K562 (cell line): Measurements from ENCODE around the gene PPM1N. TPM values are rescaled to one million over a fixed set of nuclear protein-coding genes. Genes with fewer than 3 reads are reported as not detected.

ENCODE experiments used
- ATAC-seq: fragments of 200-7000 bp; cut with Tn5 transposase; 3 replicates; pipeline ENCODE4 v1.9.1; 2020; ENCODE audit warnings: moderate library complexity
- BruUV-seq: library from RNA; stranded (reverse); fragments of 400-500 nt; replicated peaks from 2 replicates; lab custom pipeline; 2021; lab: Mats Ljungman, UMichigan
- CTCF ChIA-PET: fragments of 300-600 bp; formaldehyde crosslinking; extraction: SDS; loops from one replicate; lab custom pipeline; 2021; ENCODE audit warnings: low intra/inter-chr PET ratio; lab: Yijun Ruan, JAX
- POLR2A ChIA-PET: fragments of 300-600, 350-650 bp; sonication (Branson Sonifier 250); formaldehyde crosslinking; extraction: SDS; loops from one replicate; lab custom pipeline; 2021; ENCODE audit warnings: antibody characterized with exemption, inconsistent platforms; lab: Yijun Ruan, JAX
- DNase-seq, 4 experiments: peaks; one replicate each; pipeline versions ENCODE4 v3.0.0 to v3.0.0-alpha.2; 2011 to 2018; ENCODE audit warnings: low spot score in 3 of 4, mixed read lengths in 3 of 4; ENCODE audit errors: extremely low read depth in 1 of 4
- FAIRE-seq: peaks from 2 replicates; lab custom pipeline; 2011; peaks lifted over from hg19 to GRCh38; lab: Jason Lieb, UNC
- H2AFZ ChIP-seq: 2 replicates; pipeline ENCODE4 v1.6.0; 2011; ENCODE audit warnings: low read depth, low read length, control low read depth, inconsistent platforms
- H3K27ac ChIP-seq: fragments of 200-600 bp; 3 replicates; pipeline ENCODE4 v1.8.0; 2011; ENCODE audit warnings: low read depth, mild to moderate bottlenecking, control low read depth, inconsistent platforms, low read length, moderate library complexity, mixed read lengths; ENCODE audit errors: extremely low read depth
- H3K27me3 ChIP-seq, 2 experiments: fragments of 300-600 bp in 1 of 2; 2 replicates in 1 of 2; 3 replicates in 1 of 2; pipeline versions ENCODE4 v1.6.0 to v1.8.0; 2011; ENCODE audit warnings: inconsistent platforms in 2 of 2, low read length in 2 of 2, mild to moderate bottlenecking in 1 of 2, mixed read lengths in 1 of 2, moderate library complexity in 1 of 2; ENCODE audit not compliant: control insufficient read depth in 2 of 2, insufficient read depth in 2 of 2
- H3K36me3 ChIP-seq: fragments of 300-600 bp; 3 replicates; pipeline ENCODE4 v1.8.0; 2011; ENCODE audit warnings: mild to moderate bottlenecking, low read length, inconsistent platforms; ENCODE audit not compliant: control insufficient read depth, insufficient read depth
- H3K4me1 ChIP-seq, 2 experiments: fragments of 200-600 bp in 1 of 2; replicated peaks in 1 of 2; 2 replicates in 1 of 2; 3 replicates in 1 of 2; pipeline versions ENCODE4 v1.5.1 to v1.8.0; 2011; ENCODE audit warnings: inconsistent platforms in 2 of 2, low read length in 2 of 2, mild to moderate bottlenecking in 1 of 2, mixed read lengths in 1 of 2, moderate library complexity in 1 of 2; ENCODE audit not compliant: control insufficient read depth in 2 of 2, insufficient read depth in 2 of 2
- H3K4me2 ChIP-seq: 2 replicates; pipeline ENCODE4 v1.6.1; 2011; ENCODE audit warnings: low read length, control low read depth, inconsistent platforms, mixed read lengths; ENCODE audit not compliant: insufficient read depth
- H3K4me3 ChIP-seq: fragments of 200-600 bp; sonication (generic), shearing (Covaris generic); 2 replicates; pipeline ENCODE4 v1.5.1; 2016; ENCODE audit warnings: control low read depth, inconsistent platforms
- H3K79me2 ChIP-seq: fragments of 200-600 bp; 3 replicates; pipeline ENCODE4 v1.8.0; 2011; ENCODE audit warnings: low read length, inconsistent platforms; ENCODE audit not compliant: control insufficient read depth, insufficient read depth
- H3K9ac ChIP-seq, 2 experiments: 2 replicates each; pipeline versions ENCODE4 v1.6.0 to v1.6.1; 2011; ENCODE audit warnings: low read depth in 2 of 2, low read length in 2 of 2, control low read depth in 1 of 2, inconsistent platforms in 1 of 2, mild to moderate bottlenecking in 1 of 2, mixed read lengths in 1 of 2; ENCODE audit not compliant: insufficient read depth in 1 of 2
- H3K9me1 ChIP-seq: one replicate; pipeline ENCODE4 v1.6.0; 2011; ENCODE audit warnings: inconsistent platforms, mild to moderate bottlenecking, low read length, moderate library complexity; ENCODE audit not compliant: control insufficient read depth, insufficient read depth
- H3K9me3 ChIP-seq: replicated peaks from 2 replicates; pipeline ENCODE4 v1.5.1; 2011; ENCODE audit warnings: low read depth, low read length, inconsistent platforms; ENCODE audit not compliant: control insufficient read depth, insufficient read depth
- H4K20me1 ChIP-seq: replicated peaks from 2 replicates; pipeline ENCODE4 v1.6.1; 2011; ENCODE audit warnings: low read length, inconsistent platforms, mixed read lengths; ENCODE audit not compliant: control insufficient read depth, insufficient read depth
- POLR2AphosphoS5 ChIP-seq: IDR thresholded peaks from 2 replicates; pipeline ENCODE4 v1.6.1; 2011; ENCODE audit warnings: mild to moderate bottlenecking, low read depth, low read length, moderate library complexity; ENCODE audit not compliant: control insufficient read depth, insufficient read depth
- POLR2H ChIP-seq: IDR thresholded peaks from 2 replicates; pipeline ENCODE4 v1.6.1; 2016; ENCODE audit warnings: missing genetic modification characterization, low read depth, mild to moderate bottlenecking, control low read depth, missing compliant biosample characterization, moderate library complexity
- WGBS: fragments of 100-300 bp; shearing (Covaris generic); methylation state at CpG from one replicate; pipeline ENCODE4 v1.1.6; 2016; ENCODE audit warnings: low coverage, mixed read lengths; ENCODE audit not compliant: insufficient coverage; ENCODE audit errors: missing lambda C conversion rate; 5-methylcytosine and 5-hydroxymethylcytosine counted together
- in situ Hi-C: fragments of 300-500 bp; cut with MboI; formaldehyde crosslinking; loops from 4 replicates; pipeline ENCODE4 v1.15.0; 2018; ENCODE audit warnings: inconsistent platforms, mixed read lengths
- intact Hi-C: fragments of 100-400 bp; cut with micrococcal nuclease; formaldehyde crosslinking; loops from 2 replicates; pipeline ENCODE4 v1.14.2; 2022
- polyA plus RNA-seq, 8 experiments: library from polyadenylated mRNA; depleted of rRNA in 4 of 8; stranded (reverse) in 5 of 8; unstranded in 3 of 8; fragments of >200 nt; fragmentation: Nextera tagmentation in 2 of 8; fragmentation: Illumina TruSeq in 1 of 8; extraction: Ambion mirVana in 2 of 8; extraction: Trizol in 1 of 8; gene quantifications; 2 replicates each; pipeline versions ENCODE4 v1.2.1 to v1.2.3, GENCODE V29; 2011 to 2014; ENCODE audit warnings: inconsistent platforms in 1 of 8, missing spikeins in 1 of 8
- total RNA-seq, 7 experiments: library from RNA; depleted of rRNA in 6 of 7; stranded (reverse); fragments of >200 nt in 6 of 7; fragmentation: Illumina TruSeq in 2 of 7; extraction: Trizol in 2 of 7; gene quantifications; 2 replicates each; pipeline versions ENCODE4 v1.2.1 to v1.2.3, GENCODE V29; 2011 to 2021; ENCODE audit warnings: low replicate concordance in 1 of 7

PPM1N gene
- total and polyA plus RNA-seq, 9 of the 15 experiments (the other 6 are each of a cell fraction or from before 2014, with no cell fraction given), result 4.5 to 15.6 (median 8.7) TPM

GRCh38 chr19:45471931-45472562 is 26.2 kb upstream of the PPM1N start:
- CTCF ChIA-PET, result no interaction called here
- H3K4me1 ChIP-seq, result peaks cover 16 to 47% of the 10 kb centered on the region in 2 experiments; a peak in 4 of 5 replicates
- BruUV-seq, result no TSS peak
- no peak for ATAC-seq
- FAIRE-seq, result no peak
- intact Hi-C loops (no loop called here), in situ Hi-C loops (no loop called here)
- TF ChIP-seq POLR2H (tag) (no peak), POLR2AphosphoS5 (peak; percentile 13; the same call in 1 of the 2 replicates)
- DNase-seq, result no peak
- H3K9me3 ChIP-seq, result no peaks in the 10 kb centered on the region
- H3K9me1 ChIP-seq, result no peaks in the 10 kb centered on the region
- no peaks in the 10 kb centered on the region for H3K36me3 ChIP-seq
- 52% methylated on average over 6 of the region's 7 CpGs for WGBS
- no peaks in the 10 kb centered on the region for H3K79me2 ChIP-seq
- POLR2A ChIA-PET, result interaction anchor here (0.6 to 1.4 kb wide), 3 partner anchors 41 to 485 kb away, joined by 3 to 4 read pairs (median 3); no protein-coding TSS in a partner anchor
- H3K4me2 ChIP-seq, result peak overlapping the region; percentile 49; the same call in 1 of the 2 replicates
- H3K9ac ChIP-seq, result peak overlapping the region; percentile 16 to 83; a peak in 3 of 4 replicates
- no peaks in the 10 kb centered on the region for H3K27me3 ChIP-seq
- H3K27ac ChIP-seq, result no peak overlapping the region
- peak overlapping the region; percentile 87 for H2AFZ ChIP-seq
- H3K4me3 ChIP-seq, result no peak overlapping the region
- no peaks in the 10 kb centered on the region for H4K20me1 ChIP-seq
